ENCODE results near the gene FMNL3. TPM values are rescaled to one million over a fixed set of nuclear protein-coding genes. Genes with fewer than 3 reads are reported as not detected.

FMNL3 gene
- total and polyA plus RNA-seq, 2 of the 13 experiments (the other 11 are each of a cell fraction or from before 2014, with no cell fraction given), result 0.44 to 1.1 TPM

DNA sequence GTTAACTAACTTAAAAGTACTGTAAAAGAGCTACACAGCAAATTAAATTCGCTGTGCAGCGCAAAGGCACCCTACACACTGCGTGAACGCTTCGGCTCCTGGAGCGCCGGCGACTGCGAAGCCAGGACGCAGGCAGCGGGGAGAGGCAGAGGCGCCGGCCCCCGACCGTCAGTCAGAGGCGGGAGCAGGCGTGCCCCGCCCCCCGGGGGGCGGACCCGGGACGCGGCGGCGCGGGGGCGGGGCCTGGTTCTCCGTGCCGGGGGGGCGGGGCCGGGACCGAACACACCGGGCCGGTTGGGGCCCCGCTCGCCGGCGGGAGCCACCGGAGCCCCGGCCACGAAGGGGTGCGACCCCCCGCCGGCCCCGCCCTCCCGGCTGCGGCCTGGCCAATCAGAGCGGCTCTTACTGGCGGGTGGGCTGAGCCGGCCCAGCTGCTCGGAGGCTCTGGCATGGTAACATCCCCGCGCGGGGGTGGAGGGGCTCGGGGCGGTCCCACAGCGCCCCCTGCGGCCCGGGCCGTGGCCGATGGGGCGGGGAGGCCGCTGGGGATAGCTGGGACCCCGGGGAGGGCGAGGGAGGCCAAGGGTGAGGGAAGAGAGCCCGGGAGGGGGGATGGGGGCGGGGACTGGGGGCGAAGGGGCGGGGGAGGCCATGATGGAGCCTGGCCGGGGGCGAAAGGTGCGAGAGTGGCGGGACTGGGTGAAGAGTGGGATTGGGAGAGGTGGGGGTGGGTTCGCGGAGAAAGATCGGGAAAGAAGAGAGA lies 83.9 kb downstream of the FMNL3 start, which contains the start of gene PRPF40B (continued):
- TF ChIP-seq FOXA3 (CRISPR knock-in tag; IDR thresholded peaks at IDR 0.05) (no peak), ZNF124 (CRISPR knock-in tag; IDR thresholded peaks at IDR 0.05) (0 out of 2 replicates have a peak, but pooled peaks have one; percentile 15), TRAFD1 (CRISPR knock-in tag; IDR thresholded peaks at IDR 0.05; ENCODE audit: borderline replicate concordance) (no peak), AGO1 (IDR thresholded peaks at IDR 0.05; ENCODE audit: low read depth, low read length, poor library complexity, severe bottlenecking) (no peak), ZFP62 (CRISPR knock-in tag; IDR thresholded peaks at IDR 0.05) (no peak), CERS6 (CRISPR knock-in tag; IDR thresholded peaks at IDR 0.05) (no peak), HNF1B (CRISPR knock-in tag; IDR thresholded peaks at IDR 0.05) (no peak), ZNF503 (CRISPR knock-in tag; IDR thresholded peaks at IDR 0.05) (no peak), SNAPC5 (CRISPR knock-in tag; IDR thresholded peaks at IDR 0.05; ENCODE audit: borderline replicate concordance) (no peak), ZNF382 (CRISPR knock-in tag; IDR thresholded peaks at IDR 0.05; ENCODE audit: borderline replicate concordance) (no peak), ZNF850 (CRISPR knock-in tag; conservative IDR thresholded peaks at IDR 0.05) (no peak)
- TF ChIP-seq, protein P1, sequence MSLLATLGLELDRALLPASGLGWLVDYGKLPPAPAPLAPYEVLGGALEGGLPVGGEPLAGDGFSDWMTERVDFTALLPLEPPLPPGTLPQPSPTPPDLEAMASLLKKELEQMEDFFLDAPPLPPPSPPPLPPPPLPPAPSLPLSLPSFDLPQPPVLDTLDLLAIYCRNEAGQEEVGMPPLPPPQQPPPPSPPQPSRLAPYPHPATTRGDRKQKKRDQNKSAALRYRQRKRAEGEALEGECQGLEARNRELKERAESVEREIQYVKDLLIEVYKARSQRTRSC (CRISPR knock-in tag; IDR thresholded peaks at IDR 0.05; ENCODE audit: low read depth), result no peak
- TF ChIP-seq, protein P2, sequence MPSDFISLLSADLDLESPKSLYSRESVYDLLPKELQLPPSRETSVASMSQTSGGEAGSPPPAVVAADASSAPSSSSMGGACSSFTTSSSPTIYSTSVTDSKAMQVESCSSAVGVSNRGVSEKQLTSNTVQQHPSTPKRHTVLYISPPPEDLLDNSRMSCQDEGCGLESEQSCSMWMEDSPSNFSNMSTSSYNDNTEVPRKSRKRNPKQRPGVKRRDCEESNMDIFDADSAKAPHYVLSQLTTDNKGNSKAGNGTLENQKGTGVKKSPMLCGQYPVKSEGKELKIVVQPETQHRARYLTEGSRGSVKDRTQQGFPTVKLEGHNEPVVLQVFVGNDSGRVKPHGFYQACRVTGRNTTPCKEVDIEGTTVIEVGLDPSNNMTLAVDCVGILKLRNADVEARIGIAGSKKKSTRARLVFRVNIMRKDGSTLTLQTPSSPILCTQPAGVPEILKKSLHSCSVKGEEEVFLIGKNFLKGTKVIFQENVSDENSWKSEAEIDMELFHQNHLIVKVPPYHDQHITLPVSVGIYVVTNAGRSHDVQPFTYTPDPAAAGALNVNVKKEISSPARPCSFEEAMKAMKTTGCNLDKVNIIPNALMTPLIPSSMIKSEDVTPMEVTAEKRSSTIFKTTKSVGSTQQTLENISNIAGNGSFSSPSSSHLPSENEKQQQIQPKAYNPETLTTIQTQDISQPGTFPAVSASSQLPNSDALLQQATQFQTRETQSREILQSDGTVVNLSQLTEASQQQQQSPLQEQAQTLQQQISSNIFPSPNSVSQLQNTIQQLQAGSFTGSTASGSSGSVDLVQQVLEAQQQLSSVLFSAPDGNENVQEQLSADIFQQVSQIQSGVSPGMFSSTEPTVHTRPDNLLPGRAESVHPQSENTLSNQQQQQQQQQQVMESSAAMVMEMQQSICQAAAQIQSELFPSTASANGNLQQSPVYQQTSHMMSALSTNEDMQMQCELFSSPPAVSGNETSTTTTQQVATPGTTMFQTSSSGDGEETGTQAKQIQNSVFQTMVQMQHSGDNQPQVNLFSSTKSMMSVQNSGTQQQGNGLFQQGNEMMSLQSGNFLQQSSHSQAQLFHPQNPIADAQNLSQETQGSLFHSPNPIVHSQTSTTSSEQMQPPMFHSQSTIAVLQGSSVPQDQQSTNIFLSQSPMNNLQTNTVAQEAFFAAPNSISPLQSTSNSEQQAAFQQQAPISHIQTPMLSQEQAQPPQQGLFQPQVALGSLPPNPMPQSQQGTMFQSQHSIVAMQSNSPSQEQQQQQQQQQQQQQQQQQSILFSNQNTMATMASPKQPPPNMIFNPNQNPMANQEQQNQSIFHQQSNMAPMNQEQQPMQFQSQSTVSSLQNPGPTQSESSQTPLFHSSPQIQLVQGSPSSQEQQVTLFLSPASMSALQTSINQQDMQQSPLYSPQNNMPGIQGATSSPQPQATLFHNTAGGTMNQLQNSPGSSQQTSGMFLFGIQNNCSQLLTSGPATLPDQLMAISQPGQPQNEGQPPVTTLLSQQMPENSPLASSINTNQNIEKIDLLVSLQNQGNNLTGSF (CRISPR knock-in tag; IDR thresholded peaks at IDR 0.05), result no peak
